ENCODE measurements around the gene PTMA.
"Not testable (repeated sequence)": the region's sequence is repeated elsewhere in the genome, so short reads cannot be mapped to it uniquely, and the experiment has no call there.

Gene PTMA

GRCh38 chr2:231713406-231713729, 5.0 kb downstream of the PTMA start:
- peaks cover 67% of the 10 kb centered on the region for H3K4me1 Mint-ChIP-seq (ENCODE audit: low read depth)
- H3K27me3 Mint-ChIP-seq; H3K9me3 Mint-ChIP-seq; intact Hi-C loops (cut with micrococcal nuclease): not testable (repeated sequence)
- H3K36me3 Mint-ChIP-seq (ENCODE audit: low read depth): peaks cover 67% of the 10 kb centered on the region
- peak overlapping the region; percentile 85 for H3K27ac Mint-ChIP-seq
- H3K4me3 Mint-ChIP-seq: peak overlapping the region; percentile 23

- H3K9me3 Mint-ChIP-seq: no peaks in the 10 kb centered on the region
- peaks cover 60% of the 10 kb centered on the region for H3K36me3 Mint-ChIP-seq (ENCODE audit: low read depth)
- H3K27ac Mint-ChIP-seq: peak overlapping the region; percentile 85
- H3K4me3 Mint-ChIP-seq: peak overlapping the region; percentile 23
- H3K27me3 Mint-ChIP-seq: no peaks in the 10 kb centered on the region
- intact Hi-C loops (cut with micrococcal nuclease): loop anchor here (1.0 kb wide), 1 partner anchor 37 kb away; no protein-coding TSS in a partner anchor
- H3K4me1 Mint-ChIP-seq (ENCODE audit: low read depth): peaks cover 73% of the 10 kb centered on the region
These were observed 5.7 kb downstream of the PTMA start for GRCh38 chr2:231713730-231714638.

DNA sequence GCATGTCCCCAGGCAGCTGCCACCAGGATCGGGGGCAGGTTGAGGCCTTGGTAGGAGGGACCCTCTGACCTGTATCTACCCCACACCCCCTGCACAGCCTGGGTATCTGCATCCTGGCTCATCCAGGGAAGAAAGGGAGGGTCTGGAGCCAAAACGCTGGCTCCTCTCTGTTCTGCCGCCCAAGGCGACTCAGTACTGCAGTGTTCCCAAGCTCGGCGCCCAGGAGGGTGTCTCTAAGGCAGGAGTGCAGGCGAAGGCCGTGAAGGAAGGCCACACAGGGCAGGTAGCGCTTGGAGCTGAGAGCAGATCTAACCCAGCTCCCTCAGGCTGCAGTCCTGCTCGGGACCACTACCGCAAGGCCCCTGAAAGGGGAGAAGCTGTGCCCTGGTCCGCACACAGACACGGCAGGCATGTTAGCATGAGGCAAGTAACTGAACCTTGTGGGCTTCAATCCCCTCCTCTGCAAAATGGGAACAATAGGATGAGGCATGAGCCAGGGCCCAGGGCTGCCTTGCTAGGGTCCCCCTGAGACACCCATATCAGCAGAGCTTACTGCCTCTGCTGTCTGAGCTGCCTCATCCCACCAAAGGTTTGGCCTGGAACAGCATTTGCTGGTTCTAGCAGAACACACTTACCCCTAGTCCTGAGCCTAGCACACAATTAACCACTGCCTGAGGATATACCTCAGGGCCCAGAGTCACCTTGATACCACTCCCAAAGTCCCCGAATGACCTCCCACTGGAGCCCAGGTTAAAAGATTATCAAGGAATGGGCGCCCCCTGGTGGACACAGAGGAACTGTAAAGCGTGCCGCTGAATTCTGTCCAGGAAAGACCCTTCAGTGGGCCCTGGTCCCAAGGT, 6.5 kb downstream of the PTMA start:
- H3K36me3 Mint-ChIP-seq (ENCODE audit: low read depth): peaks cover 52% of the 10 kb centered on the region
- intact Hi-C loops (cut with micrococcal nuclease): loop anchor here (1.0 kb wide), 2 partner anchors 38 to 103 kb away; no protein-coding TSS in a partner anchor
- H3K27me3 Mint-ChIP-seq: peaks cover 1% of the 10 kb centered on the region
- peak overlapping the region; percentile 85 for H3K27ac Mint-ChIP-seq
- H3K9me3 Mint-ChIP-seq: no peaks in the 10 kb centered on the region
- no peak overlapping the region for H3K4me3 Mint-ChIP-seq
- peaks cover 73% of the 10 kb centered on the region for H3K4me1 Mint-ChIP-seq (ENCODE audit: low read depth)

- H3K27ac Mint-ChIP-seq: peak overlapping the region; percentile 88
- intact Hi-C loops (cut with micrococcal nuclease): loop anchor here (1.0 kb wide), 1 partner anchor 103 kb away; no protein-coding TSS in a partner anchor
- H3K27me3 Mint-ChIP-seq: peaks cover 3% of the 10 kb centered on the region
- no peaks in the 10 kb centered on the region for H3K9me3 Mint-ChIP-seq
- H3K36me3 Mint-ChIP-seq (ENCODE audit: low read depth): peaks cover 48% of the 10 kb centered on the region
- no peak overlapping the region for H3K4me3 Mint-ChIP-seq
- peaks cover 74% of the 10 kb centered on the region for H3K4me1 Mint-ChIP-seq (ENCODE audit: low read depth)
These were observed 7.1 kb downstream of the PTMA start for GRCh38 chr2:231715499-231715837.

GRCh38 chr2:231715988-231716616, 7.8 kb downstream of the PTMA start:
- Mint-ChIP-seq H3K27me3 (peaks cover 3% of the 10 kb centered on the region), H3K27ac (peak overlapping the region; percentile 88), H3K4me1 (ENCODE audit: low read depth) (peaks cover 80% of the 10 kb centered on the region), H3K36me3 (ENCODE audit: low read depth) (peaks cover 42% of the 10 kb centered on the region), H3K9me3 (no peaks in the 10 kb centered on the region), H3K4me3 (no peak overlapping the region)
- intact Hi-C loops (cut with micrococcal nuclease): loop anchor here (1.0 kb wide), 1 partner anchor 104 kb away; no protein-coding TSS in a partner anchor

DNA sequence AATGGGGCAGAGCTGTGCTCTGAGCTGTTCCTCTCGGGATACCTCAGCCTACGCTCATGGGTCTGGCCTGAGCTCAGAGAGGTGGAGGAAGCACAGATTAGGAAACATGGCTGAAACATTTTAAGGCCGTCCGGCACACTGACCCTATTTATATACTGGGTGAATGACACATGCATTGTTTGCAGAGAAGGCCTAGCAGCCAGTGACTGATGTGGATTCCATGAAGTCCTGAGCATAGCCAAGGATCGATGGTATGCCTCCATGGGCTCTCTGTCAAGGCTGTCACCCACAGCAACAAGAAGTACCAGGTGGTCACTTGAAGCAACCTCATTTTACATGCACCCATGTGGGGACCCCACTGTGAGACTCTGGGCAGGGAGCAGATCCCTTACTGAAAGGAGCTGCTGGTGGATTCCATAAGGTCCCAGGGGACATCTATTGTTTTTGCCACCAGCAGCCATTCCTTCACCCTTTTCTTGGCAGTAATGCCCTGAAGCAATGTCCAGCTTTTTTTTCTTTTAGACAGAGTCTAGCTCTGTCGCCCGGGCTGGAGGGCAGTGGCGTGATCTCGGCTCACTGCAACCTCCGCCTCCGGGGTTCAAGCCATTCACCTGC, 8.4 kb downstream of the PTMA start:
- Mint-ChIP-seq H3K27me3 (peaks cover 6% of the 10 kb centered on the region), H3K9me3 (no peaks in the 10 kb centered on the region), H3K36me3 (ENCODE audit: low read depth) (peaks cover 35% of the 10 kb centered on the region), H3K27ac (peak overlapping the region; percentile 88), H3K4me1 (ENCODE audit: low read depth) (peaks cover 83% of the 10 kb centered on the region), H3K4me3 (no peak overlapping the region)
- intact Hi-C loops (cut with micrococcal nuclease): no loop called here

DNA sequence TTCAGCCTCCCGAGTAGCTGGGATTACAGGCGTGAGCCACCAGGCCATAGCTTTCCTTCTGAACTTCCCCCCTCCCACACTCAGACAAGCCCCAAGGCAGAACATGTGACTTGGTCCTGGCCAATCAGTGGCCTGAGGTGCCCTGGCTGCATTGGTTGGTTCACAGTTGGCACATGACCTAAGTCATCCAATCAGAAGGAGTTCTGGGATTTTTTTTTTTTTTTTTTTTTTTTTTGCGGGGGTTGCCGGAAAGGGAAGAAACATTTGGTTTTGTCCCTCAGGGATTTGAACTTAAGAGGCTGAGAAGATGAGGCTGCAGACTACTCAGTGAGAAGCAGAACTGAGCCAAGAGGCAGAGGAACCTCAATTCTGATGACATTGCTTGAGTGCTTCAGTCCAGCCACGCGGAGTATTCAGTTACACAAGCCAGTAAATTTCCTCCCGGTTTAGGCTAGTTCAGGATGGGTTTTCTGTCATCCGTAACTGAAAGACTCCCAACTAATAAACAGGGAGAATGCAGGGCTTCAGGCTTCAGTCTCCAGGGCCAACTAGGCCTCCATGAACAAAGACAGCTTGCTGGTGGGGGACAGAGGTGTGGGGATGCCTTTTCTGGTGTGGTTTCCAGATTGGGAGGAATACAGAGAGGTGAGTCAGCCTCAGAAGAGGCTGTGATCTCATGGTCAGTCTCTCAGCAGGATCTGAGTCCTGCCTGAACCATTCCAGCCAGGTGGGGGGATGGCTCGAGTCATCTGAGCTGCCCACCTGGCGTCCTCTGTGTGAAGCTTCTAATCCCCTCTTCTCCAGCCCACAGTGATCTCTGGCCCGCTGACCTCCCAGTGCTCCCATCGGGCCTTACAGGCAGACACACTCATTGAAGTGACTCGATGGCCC, 9.2 kb downstream of the PTMA start:
- peaks cover 27% of the 10 kb centered on the region for H3K36me3 Mint-ChIP-seq (ENCODE audit: low read depth)
- H3K4me3 Mint-ChIP-seq: peak overlapping the region; percentile 37
- no peaks in the 10 kb centered on the region for H3K9me3 Mint-ChIP-seq
- intact Hi-C loops (cut with micrococcal nuclease): no loop called here
- H3K4me1 Mint-ChIP-seq (ENCODE audit: low read depth): peaks cover 78% of the 10 kb centered on the region
- H3K27ac Mint-ChIP-seq: peak overlapping the region; percentile 88
- H3K27me3 Mint-ChIP-seq: peaks cover 14% of the 10 kb centered on the region

DNA sequence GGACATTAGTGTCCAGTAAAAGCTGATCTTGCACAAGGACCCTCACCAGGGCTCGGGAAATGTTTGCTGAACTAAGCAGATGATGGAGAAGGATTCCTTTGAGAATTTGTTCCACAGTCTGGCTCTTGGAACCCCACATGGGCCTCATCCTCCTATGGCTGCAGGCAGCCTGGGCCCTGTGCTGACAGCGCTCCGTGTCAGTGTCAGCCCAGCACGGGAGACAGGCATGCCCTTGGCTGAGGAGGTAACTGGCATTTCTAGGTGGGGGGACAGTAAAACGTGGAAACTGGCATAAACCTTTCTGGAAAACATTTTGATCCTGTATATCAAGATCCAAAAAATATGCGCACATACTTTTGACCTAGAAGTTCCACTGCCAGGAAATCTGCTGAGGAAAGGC, 10.5 kb downstream of the PTMA start:
- Mint-ChIP-seq H3K27me3 (peaks cover 17% of the 10 kb centered on the region), H3K27ac (peak overlapping the region; percentile 88), H3K4me3 (no peak overlapping the region), H3K9me3 (no peaks in the 10 kb centered on the region), H3K4me1 (ENCODE audit: low read depth) (peaks cover 68% of the 10 kb centered on the region), H3K36me3 (ENCODE audit: low read depth) (peaks cover 16% of the 10 kb centered on the region)
- intact Hi-C loops (cut with micrococcal nuclease): no loop called here

DNA sequence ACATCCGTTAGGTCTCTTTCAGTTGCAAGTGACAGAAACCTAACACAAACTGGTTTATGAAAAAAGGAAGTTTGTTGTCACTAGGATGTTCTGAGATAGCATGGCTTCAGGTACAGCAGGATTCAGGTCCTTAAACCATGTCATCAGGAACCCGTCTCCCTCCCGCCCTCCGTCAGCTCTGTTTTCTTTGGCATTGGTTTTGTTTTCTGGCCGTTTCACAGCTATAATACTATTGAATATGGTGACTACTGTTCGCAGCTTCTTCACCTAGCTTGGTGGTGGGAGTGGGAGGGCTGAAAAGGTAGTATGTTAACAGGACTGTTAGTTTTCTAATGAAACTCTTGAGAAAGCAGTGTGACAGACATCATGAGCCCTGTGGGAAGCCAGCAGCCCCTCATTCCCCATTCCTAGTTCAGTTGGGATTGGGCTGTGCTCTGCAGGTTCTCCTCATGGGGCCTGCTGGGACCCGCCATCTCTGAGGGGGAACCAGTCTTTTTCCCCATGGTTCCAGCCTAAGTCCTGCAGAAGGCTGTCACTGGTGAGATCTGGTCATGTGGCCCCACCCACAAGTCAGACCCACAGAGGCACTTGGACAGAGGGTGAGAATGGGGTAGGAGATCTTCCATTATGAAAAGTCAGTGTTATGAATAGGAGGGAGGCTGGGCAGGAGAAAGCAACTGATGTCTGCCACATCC, 12.1 kb downstream of the PTMA start:
- peaks cover 52% of the 10 kb centered on the region for H3K4me1 Mint-ChIP-seq (ENCODE audit: low read depth)
- H3K27me3 Mint-ChIP-seq: peaks cover 17% of the 10 kb centered on the region
- peaks cover 6% of the 10 kb centered on the region for H3K36me3 Mint-ChIP-seq (ENCODE audit: low read depth)
- intact Hi-C loops (cut with micrococcal nuclease): loop anchor here (2.0 kb wide), 1 partner anchor 60 kb away; the partner anchor contains the start of gene PDE6D
- no peak overlapping the region for H3K4me3 Mint-ChIP-seq
- no peaks in the 10 kb centered on the region for H3K9me3 Mint-ChIP-seq
- no peak overlapping the region for H3K27ac Mint-ChIP-seq

DNA sequence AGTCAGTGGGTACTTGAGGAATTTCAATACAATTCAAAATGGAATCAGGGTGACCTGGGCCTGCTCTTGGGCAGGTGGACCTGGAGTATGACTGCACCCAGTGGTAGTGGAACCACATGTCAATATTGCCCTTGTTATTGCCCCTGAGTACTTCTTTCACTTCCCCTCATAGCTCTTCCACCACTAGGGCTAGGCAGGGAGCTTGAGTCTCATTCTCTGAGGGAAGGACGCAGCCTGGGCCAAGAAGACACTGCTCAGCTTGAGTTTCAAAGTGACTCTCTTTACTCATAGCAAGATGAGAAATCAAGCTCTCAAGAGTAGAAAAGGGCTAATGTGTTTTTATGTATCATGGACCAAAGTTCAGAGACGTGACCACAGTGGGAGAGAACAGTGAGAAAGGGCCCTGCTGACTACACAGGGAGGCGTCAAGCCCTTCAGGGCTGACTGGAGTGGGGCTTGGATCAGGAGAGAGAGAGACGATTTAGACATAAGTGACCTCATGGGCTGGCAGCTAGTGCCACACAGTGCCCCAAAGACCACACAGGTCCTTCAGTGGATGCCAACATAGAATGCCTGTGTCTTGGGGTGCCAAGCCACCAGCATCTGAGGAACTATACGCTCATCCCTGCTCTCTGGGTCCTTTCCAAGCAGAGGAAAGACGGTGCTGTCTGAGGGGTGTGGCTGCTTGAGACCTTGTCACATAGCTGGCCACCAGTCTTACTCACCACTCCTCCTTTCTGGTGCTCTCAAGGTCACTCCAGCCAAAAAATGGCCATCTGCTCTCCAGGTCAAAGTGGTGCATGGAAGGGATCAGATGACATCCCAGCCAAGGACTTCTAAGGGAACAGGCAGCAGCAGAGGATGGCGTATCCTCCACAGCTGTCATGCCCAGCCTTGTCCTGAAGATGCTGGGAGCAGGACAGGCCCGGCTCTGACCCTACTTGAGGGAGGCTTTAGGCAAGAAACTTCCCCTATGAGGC, 13.0 kb downstream of the PTMA start:
- H3K9me3 Mint-ChIP-seq: no peaks in the 10 kb centered on the region

DNA sequence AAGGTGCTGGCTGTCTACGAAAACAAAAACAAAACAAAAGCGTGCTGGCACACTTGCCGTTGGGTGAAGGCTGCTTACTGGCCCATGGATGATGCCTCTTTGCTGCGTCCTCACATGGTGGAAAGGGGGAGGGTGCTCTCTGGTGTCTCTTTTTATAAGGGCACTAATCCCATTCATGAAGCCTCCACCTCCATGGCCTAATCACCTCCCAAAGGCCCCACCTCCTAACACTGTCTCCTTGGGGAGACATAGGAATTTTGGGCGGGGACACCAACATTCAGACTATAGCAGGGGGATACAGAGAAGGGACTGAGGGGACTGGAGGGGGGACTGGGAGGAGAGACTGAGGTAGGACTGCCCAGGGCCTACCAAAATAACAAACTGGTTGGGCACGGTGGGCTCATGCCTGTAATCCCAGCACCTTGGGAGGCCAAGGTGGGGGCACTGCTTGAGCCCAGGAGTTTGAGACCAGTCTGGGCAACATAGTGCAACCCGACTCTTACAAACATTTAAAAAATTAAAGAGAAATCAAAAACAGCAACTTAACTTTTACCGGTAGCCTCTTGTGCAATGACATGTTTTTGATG, 14.5 kb downstream of the PTMA start:
- no peak overlapping the region for H3K4me3 Mint-ChIP-seq
- no peaks in the 10 kb centered on the region for H3K36me3 Mint-ChIP-seq (ENCODE audit: low read depth)
- peaks cover 17% of the 10 kb centered on the region for H3K27me3 Mint-ChIP-seq
- H3K9me3 Mint-ChIP-seq: no peaks in the 10 kb centered on the region
- no peak overlapping the region for H3K27ac Mint-ChIP-seq
- H3K4me1 Mint-ChIP-seq (ENCODE audit: low read depth): peaks cover 44% of the 10 kb centered on the region
- intact Hi-C loops (cut with micrococcal nuclease): no loop called here

More for the DNA sequence above, 13.0 kb downstream of the PTMA start:
- peak overlapping the region; percentile 61 for H3K27ac Mint-ChIP-seq
- intact Hi-C loops (cut with micrococcal nuclease): loop anchor here (2.0 kb wide), 1 partner anchor 60 kb away; the partner anchor contains the start of gene PDE6D
- peaks cover 17% of the 10 kb centered on the region for H3K27me3 Mint-ChIP-seq
- H3K4me1 Mint-ChIP-seq (ENCODE audit: low read depth): peaks cover 47% of the 10 kb centered on the region
- H3K4me3 Mint-ChIP-seq: peak overlapping the region; percentile 0
- no peaks in the 10 kb centered on the region for H3K36me3 Mint-ChIP-seq (ENCODE audit: low read depth)
